GM12873 (cell line): ENCODE data around the gene UBE2I.

Experiments used
- TF ChIP-seq, protein P1 (sequence below): IDR thresholded peaks from 2 replicates; pipeline ENCODE4 v1.5.1; 2012; ENCODE audit warnings: low read depth, mild to moderate bottlenecking, moderate library complexity, low read length, control low read depth; ENCODE audit not compliant: insufficient read depth; ENCODE audit errors: missing control alignments

The UBE2I gene

DNA sequence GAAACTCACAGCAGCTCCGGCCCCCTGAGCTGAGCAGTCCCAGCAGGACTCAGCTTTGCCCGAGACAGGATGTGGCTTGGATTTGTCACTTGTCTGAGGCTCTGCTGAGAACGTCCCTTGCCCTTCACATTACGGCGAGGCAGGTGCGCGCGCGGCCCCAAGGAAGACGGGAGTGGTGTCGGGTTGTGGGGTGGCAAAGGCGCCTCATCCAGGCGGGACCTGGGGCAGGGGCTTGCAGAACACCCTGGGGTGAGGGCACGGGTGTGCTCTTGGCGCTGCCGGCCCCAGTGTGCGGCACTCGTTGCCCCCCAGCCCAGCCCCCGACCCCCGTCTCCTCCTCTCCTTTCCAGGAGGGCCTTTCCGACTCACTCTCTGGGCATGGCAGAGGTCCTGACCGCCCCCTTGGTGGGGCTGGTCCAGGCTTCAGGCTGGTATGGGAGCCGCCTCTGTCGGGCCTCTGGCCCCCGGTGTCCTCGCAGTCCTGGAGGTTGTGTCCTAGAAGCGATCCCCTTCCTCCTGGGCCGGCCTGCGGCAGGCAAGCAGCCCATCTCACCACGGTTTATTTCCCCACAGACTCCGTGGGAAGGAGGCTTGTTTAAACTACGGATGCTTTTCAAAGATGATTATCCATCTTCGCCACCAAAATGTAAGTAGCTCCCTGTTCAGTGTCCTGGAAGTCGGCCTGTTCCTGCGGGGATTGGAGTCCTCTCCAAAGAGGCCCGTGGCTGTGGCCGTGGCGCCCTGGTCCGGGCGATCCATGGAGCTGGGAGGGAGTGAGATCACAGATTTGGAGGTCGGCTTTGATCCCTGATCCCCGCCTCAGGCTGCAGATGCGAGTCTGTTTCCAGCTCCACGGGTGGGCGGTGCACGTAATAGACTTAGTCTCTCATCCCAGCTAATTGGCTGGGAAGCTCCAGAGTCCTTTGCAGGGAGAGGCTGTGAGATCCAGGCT, 5.9 kb downstream of the UBE2I start:
- TF ChIP-seq, protein P1, sequence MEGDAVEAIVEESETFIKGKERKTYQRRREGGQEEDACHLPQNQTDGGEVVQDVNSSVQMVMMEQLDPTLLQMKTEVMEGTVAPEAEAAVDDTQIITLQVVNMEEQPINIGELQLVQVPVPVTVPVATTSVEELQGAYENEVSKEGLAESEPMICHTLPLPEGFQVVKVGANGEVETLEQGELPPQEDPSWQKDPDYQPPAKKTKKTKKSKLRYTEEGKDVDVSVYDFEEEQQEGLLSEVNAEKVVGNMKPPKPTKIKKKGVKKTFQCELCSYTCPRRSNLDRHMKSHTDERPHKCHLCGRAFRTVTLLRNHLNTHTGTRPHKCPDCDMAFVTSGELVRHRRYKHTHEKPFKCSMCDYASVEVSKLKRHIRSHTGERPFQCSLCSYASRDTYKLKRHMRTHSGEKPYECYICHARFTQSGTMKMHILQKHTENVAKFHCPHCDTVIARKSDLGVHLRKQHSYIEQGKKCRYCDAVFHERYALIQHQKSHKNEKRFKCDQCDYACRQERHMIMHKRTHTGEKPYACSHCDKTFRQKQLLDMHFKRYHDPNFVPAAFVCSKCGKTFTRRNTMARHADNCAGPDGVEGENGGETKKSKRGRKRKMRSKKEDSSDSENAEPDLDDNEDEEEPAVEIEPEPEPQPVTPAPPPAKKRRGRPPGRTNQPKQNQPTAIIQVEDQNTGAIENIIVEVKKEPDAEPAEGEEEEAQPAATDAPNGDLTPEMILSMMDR, result no peak

DNA sequence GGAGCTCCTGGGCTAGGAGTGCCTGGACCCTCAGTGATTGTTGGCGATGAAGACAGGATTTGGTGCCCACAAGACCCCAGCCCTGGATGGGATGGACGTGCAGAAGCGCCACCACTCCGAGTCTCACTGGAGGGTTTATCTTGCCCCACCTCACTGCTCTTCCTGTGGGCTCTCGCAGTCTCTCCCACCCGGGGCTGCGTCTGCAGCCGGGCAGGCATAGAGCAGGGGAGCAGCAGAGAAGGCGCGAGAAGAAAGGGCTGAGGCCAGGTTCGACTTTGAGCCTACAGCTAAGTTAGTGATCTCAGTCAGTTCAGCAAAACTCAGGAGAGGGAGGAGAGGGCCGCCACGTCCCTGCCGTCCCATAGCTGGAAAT, 6.6 kb downstream of the UBE2I start:
- TF ChIP-seq, protein P1, result no peak

DNA sequence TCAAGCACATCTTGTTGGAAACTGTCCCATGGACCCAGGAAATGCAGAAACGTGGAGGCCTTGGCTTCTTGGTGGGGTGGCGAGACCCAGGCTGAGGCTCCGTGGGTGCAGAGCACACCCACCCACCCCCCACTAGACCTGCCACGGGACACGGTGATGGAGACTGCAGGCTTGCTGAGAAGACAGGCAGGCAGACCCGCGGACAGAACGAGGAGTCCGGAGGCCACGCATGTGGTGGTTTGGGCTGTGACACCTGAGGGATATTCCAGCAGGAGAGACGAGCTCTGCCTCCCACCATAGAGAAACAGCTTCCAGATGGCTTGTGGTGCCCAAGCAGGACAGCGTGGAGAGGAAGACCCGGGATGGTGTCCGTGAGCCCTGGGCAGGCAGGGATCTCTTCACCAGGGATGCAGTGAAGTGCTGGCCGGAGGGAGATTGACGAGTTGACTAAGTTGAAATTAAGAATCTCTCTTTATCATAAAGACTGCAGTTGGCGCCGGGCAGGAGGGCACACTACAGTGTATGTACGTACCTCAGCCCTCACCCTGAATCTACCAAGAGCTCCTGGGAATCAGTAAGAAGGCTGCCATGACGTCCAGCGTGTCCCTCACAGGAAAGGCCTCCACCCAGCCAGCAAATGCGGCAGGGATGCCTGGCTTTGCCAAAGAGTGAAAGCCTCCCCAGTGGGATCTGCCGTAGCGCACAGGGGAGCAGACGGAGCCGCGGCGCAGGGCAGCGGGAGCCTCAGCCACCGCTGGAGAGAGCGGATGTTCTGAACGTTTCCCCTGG, 8.2 kb downstream of the UBE2I start:
- TF ChIP-seq, protein P1, result no peak

DNA sequence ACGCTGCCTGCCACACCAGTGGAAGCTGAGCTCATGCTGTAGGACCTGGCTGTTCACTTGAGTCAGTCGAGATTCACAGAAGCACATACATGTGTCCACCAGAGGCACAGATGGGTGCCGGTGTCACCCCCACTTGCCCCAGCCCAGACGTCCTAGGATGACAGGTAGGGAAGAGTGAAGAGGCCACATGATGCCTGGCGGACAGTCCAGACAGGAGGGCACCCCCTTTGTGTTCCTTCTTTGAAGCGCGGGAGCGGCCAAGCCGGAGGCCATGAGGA, 8.8 kb downstream of the UBE2I start:
- TF ChIP-seq, protein P1, result no peak

DNA sequence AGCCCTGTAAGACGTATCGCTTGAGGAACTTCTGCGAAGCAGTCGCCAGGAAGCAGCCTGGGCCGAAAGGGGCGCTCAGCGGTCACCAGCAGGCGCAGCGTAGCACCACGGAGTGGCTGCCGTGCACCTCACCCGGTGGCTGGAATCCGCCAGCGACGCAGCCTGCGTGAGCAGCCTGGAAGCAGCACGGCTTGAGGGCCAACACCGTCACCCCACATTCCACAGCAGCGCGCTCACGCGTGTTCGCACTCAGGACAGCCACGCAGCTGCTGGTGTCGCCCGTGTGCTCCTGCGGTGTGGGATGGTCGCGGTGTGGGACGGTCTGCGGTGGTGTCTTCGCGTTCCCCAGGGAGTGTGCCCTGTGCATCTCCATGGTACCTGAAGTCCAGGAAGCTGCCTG, 9.6 kb downstream of the UBE2I start:
- TF ChIP-seq, protein P1, result no peak

DNA sequence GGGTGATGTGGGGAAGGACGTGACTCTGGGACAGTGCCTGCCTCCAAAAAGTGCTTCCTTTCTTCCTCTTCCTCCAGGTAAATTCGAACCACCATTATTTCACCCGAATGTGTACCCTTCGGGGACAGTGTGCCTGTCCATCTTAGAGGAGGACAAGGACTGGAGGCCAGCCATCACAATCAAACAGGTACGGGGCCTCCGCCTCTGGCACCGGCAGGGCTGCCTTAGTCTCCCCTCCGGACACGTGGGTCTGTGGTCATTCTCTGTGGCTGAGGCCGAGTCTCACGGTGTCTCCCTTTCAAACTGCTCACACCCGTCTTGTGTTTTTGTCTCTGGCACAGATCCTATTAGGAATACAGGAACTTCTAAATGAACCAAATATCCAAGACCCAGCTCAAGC, 10.7 kb downstream of the UBE2I start:
- TF ChIP-seq, protein P1, result no peak

DNA sequence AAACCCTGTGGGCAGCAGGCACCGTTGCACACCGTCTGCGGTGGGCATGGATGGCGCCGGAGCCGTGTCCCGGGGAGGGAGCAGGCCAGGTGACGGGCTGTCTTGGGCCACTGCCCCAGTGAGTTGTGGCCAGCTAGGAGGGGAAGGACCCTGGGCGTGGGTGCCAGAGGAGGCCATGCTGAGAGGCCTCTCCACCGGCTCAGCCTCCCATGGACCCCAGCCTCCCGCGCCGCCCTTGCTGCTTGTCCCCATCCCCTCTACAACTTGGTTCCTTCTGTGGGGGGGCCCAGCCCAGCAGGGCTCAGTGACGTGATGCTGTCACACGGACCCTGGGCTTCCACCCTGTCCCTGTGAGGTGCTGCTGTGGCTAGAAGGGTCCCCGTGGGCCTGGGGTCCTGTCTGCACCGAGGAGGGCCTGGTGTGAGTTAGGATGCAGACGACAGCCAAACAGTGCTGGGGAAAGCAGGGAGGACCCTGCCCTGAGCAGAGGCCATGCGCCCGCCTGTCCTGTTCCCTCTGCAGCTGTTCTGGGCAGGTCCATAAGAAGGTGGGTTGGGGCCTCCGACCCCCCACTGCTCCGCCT, 11.3 kb downstream of the UBE2I start:
- TF ChIP-seq, protein P1, result no peak
